OCI-LY1 (cell line): Measurements from ENCODE around the gene PANK3.

Source experiments
- H2AFZ ChIP-seq: fragments of 200-600 bp; sonication (generic), shearing (Covaris generic); 2 replicates; pipeline ENCODE4 v1.6.0; 2014; ENCODE audit warnings: antibody characterized with exemption, mild to moderate bottlenecking, low read length
- H3F3A ChIP-seq: fragments of 200-600 bp; sonication (generic), shearing (Covaris generic); 2 replicates; pipeline ENCODE4 v1.6.0; 2014; ENCODE audit warnings: mild to moderate bottlenecking, antibody characterized with exemption, low read length, moderate library complexity; ENCODE audit not compliant: insufficient read depth
- H3K27ac ChIP-seq: fragments of 200-600 bp; sonication (generic); 2 replicates; pipeline ENCODE4 v1.5.1; 2014; ENCODE audit warnings: low read length, mixed run types, mild to moderate bottlenecking, low read depth; ENCODE audit not compliant: poor library complexity, severe bottlenecking
- H3K27me3 ChIP-seq: fragments of 200-600 bp; sonication (generic); 2 replicates; pipeline ENCODE4 v1.6.0; 2014; ENCODE audit warnings: antibody characterized with exemption, mild to moderate bottlenecking, low read length, moderate library complexity; ENCODE audit not compliant: insufficient read depth
- H3K36me3 ChIP-seq: fragments of 200-600 bp; sonication (generic); 2 replicates; pipeline ENCODE4 v1.6.1; 2014; ENCODE audit warnings: mild to moderate bottlenecking, antibody characterized with exemption, low read length, moderate library complexity, mixed read lengths; ENCODE audit not compliant: insufficient read depth
- H3K4me1 ChIP-seq: fragments of 200-600 bp; sonication (generic); 2 replicates; pipeline ENCODE4 v1.5.1; 2014; ENCODE audit warnings: mild to moderate bottlenecking, low read length, moderate library complexity; ENCODE audit not compliant: insufficient read depth, severe bottlenecking
- H3K4me2 ChIP-seq: fragments of 200-600 bp; sonication (generic), shearing (Covaris generic); 2 replicates; pipeline ENCODE4 v1.6.1; 2014; ENCODE audit warnings: low read length
- H3K4me3 ChIP-seq: fragments of 200-600 bp; sonication (generic); 2 replicates; pipeline ENCODE4 v1.5.1; 2014; ENCODE audit warnings: low read length, low read depth, mild to moderate bottlenecking, mixed read lengths; ENCODE audit not compliant: poor library complexity, severe bottlenecking
- H3K79me2 ChIP-seq: fragments of 200-600 bp; shearing (Covaris generic); 2 replicates; pipeline ENCODE4 v1.6.1; 2016; ENCODE audit warnings: mixed run types, low read length, mixed read lengths; ENCODE audit not compliant: insufficient read depth
- H3K9ac ChIP-seq: fragments of 200-600 bp; sonication (generic), shearing (Covaris generic); 2 replicates; pipeline ENCODE4 v1.6.1; 2014; ENCODE audit warnings: mild to moderate bottlenecking, low read length, mixed read lengths
- H3K9me2 ChIP-seq: fragments of 200-600 bp; sonication (generic), shearing (Covaris generic); 2 replicates; pipeline ENCODE4 v1.6.1; 2014; ENCODE audit warnings: low read depth, mild to moderate bottlenecking, low read length, mixed read lengths
- H3K9me3 ChIP-seq: fragments of 200-600 bp; shearing (Covaris generic); 2 replicates; pipeline ENCODE4 v1.6.1; 2014; ENCODE audit warnings: low read length, mixed read lengths
- H4K20me1 ChIP-seq: fragments of 200-600 bp; sonication (generic), shearing (Covaris generic); 2 replicates; pipeline ENCODE4 v1.6.0; 2016; ENCODE audit warnings: mild to moderate bottlenecking, low read length; ENCODE audit not compliant: insufficient read depth
- CTCF ChIP-seq: fragments of 200-600 bp; sonication (generic), shearing (Covaris generic); IDR thresholded peaks from 2 replicates; pipeline ENCODE4 v1.5.1; 2017; ENCODE audit warnings: mild to moderate bottlenecking, antibody characterized with exemption, low read length, moderate library complexity, mixed read lengths
- EZH2 ChIP-seq: fragments of 200-600 bp; sonication (generic), shearing (Covaris generic); IDR thresholded peaks from 2 replicates; pipeline ENCODE4 v1.8.0; 2017; ENCODE audit warnings: borderline replicate concordance, mixed run types, mild to moderate bottlenecking, antibody characterized with exemption, low read length, moderate library complexity, mixed read lengths

Gene PANK3

DNA sequence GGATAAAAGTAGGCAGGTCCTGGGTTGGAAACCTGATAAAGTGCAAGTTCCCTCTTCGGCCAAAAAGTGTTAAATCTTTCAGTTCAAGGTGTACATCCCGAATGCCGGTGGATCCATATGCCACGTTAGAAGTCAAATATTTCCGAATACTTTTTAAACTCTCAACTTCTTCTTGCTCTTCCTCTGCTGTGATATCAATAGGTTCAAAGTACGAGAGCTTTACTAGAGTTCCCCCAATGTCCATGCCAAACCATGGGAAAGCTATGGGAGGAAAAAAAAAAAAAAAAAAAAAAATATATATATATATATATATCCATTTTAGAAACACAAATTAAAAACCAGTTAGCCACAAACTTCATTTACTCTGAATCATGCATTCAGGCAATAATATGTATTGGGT is 10.4 kb downstream of the PANK3 start:
- peaks cover 63% of the 10 kb centered on the region for H3K36me3 ChIP-seq
- no peak for TF ChIP-seq CTCF
- TF ChIP-seq EZH2, result no peak
- no peaks in the 10 kb centered on the region for H3K9me2 ChIP-seq
- no peaks in the 10 kb centered on the region for H3K27me3 ChIP-seq
- H3K27ac ChIP-seq, result no peak overlapping the region
- no peaks in the 10 kb centered on the region for H3K4me1 ChIP-seq
- H3K9ac ChIP-seq, result no peak overlapping the region
- H3K79me2 ChIP-seq, result peaks cover 49% of the 10 kb centered on the region
- H2AFZ ChIP-seq, result no peak overlapping the region
- no peaks in the 10 kb centered on the region; the same call in 1 of the 2 replicates for H4K20me1 ChIP-seq
- H3F3A ChIP-seq, result no peaks in the 10 kb centered on the region
- H3K4me3 ChIP-seq, result no peak overlapping the region
- H3K4me2 ChIP-seq, result no peak overlapping the region
- no peaks in the 10 kb centered on the region for H3K9me3 ChIP-seq

GRCh38 chr5:168563959-168564358 is 15.2 kb downstream of the PANK3 start:
- no peaks in the 10 kb centered on the region for H3K9me3 ChIP-seq
- TF ChIP-seq CTCF (no peak), EZH2 (no peak)
- H3K9me2 ChIP-seq, result no peaks in the 10 kb centered on the region
- H3K4me2 ChIP-seq, result no peak overlapping the region
- H3K27ac ChIP-seq, result no peak overlapping the region
- H3K79me2 ChIP-seq, result peaks cover 13% of the 10 kb centered on the region
- H2AFZ ChIP-seq, result no peak overlapping the region
- H3K27me3 ChIP-seq, result no peaks in the 10 kb centered on the region
- no peaks in the 10 kb centered on the region for H3K4me1 ChIP-seq
- H3K36me3 ChIP-seq, result peaks cover 90% of the 10 kb centered on the region
- no peaks in the 10 kb centered on the region for H3F3A ChIP-seq
- no peak overlapping the region for H3K4me3 ChIP-seq
- H3K9ac ChIP-seq, result no peak overlapping the region
- no peaks in the 10 kb centered on the region; the same call in 1 of the 2 replicates for H4K20me1 ChIP-seq

GRCh38 chr5:168562279-168562678 is 16.9 kb downstream of the PANK3 start:
- no peaks in the 10 kb centered on the region for H3K9me3 ChIP-seq
- no peaks in the 10 kb centered on the region for H3K27me3 ChIP-seq
- H3K27ac ChIP-seq, result no peak overlapping the region
- no peaks in the 10 kb centered on the region for H4K20me1 ChIP-seq
- H3K36me3 ChIP-seq, result peaks cover 92% of the 10 kb centered on the region
- TF ChIP-seq EZH2, result no peak
- TF ChIP-seq CTCF, result no peak
- no peak overlapping the region for H2AFZ ChIP-seq
- no peak overlapping the region for H3K9ac ChIP-seq
- H3K4me2 ChIP-seq, result no peak overlapping the region
- H3K4me1 ChIP-seq, result no peaks in the 10 kb centered on the region
- H3K79me2 ChIP-seq, result no peaks in the 10 kb centered on the region
- H3K4me3 ChIP-seq, result no peak overlapping the region
- no peaks in the 10 kb centered on the region for H3F3A ChIP-seq
- no peaks in the 10 kb centered on the region for H3K9me2 ChIP-seq
